ENCODE data around the gene COL18A1.

COL18A1 gene

DNA sequence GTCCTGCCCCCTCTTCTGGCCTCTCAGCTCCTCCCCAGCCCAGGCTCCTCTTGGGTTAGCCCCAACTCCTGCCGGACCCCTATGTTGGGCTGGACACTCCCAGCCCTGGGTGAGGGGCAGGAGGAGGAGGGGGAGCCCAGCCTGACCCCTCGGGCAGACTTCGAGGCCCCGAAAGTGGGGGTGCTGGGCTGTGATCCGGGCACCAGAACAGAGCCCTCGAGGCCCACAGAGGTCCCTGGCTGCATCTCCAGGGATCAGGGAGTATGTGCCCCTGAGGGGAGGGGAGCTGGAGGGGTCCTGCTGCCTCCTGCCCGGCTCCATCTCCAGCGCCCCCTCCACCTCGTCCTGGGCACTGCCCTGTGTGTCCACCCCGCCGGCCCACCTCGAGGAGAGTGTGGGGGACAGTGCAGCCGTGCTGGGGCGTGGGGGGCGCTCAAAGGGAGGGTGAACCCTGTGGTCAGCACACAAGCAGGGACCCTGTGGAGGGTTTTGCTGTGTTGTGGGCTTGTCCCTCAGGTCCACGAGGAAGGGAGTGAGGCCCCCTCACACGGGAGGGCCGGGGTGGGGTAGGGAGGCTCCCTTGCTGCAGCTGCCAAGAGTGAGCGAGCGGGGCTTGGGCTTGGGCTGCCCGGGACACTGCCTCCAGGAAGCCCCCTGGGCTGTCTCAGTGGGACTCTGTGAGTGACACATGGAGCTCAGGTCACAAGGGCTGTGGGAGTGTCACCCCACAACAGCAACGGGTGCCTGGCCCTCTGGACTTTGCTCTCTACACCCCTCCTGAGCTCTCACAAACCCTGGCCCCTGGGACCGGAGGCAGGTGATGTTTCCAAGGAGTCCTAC lies 54.4 kb downstream of the COL18A1 start:
- Histone ChIP-seq H3K27me3 (replicated peaks; ENCODE audit: control insufficient read depth, insufficient read depth, low read length) (no peaks in the 10 kb centered on the region), H3K9ac (ENCODE audit: low read length) (no peak overlapping the region), H3K4me3 (ENCODE audit: low read length) (no peak overlapping the region), H3K4me1 (ENCODE audit: control insufficient read depth, insufficient read depth, low read length) (peaks cover 30% of the 10 kb centered on the region), H3K36me3 (ENCODE audit: control insufficient read depth, insufficient read depth, low read length, severe bottlenecking) (no peaks in the 10 kb centered on the region), H3K9me3 (ENCODE audit: control insufficient read depth, low read length) (peaks cover 12% of the 10 kb centered on the region)
- DNase-seq (ENCODE audit: low read depth): no peak

DNA sequence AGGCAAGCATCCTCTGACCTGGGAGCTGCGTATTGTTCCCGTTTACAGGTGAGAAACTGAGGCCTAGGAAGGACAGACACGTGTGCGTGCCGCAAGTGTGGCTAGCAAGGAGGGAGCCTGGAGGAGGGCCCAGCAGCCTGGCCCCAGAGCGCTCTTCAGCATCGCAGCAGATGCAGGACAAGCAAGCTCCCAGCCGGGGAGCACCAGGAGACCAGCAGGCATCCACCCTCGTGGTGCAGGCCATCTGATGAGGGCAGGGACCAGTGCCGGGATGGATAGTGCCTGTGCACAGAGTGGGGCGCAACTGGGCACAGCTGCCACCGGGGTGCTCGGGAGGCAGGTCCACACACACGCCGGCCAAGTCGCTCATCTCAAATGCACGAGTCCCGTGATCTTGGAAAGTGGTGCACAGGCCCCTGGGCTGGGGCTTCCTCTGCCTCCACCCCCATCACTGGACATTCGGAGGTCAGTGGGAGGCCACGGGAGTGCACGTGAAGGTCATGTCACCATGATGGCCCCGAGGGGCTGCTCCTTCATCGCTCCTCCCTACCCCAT lies 55.1 kb downstream of the COL18A1 start:
- peak overlapping the region; percentile 0 for H3K4me3 ChIP-seq (ENCODE audit: low read length)
- DNase-seq (ENCODE audit: low read depth): no peak
- H3K9ac ChIP-seq (ENCODE audit: low read length): no peak overlapping the region
- peaks cover 12% of the 10 kb centered on the region for H3K9me3 ChIP-seq (ENCODE audit: control insufficient read depth, low read length)
- H3K27me3 ChIP-seq (replicated peaks; ENCODE audit: control insufficient read depth, insufficient read depth, low read length): no peaks in the 10 kb centered on the region
- peaks cover 23% of the 10 kb centered on the region for H3K4me1 ChIP-seq (ENCODE audit: control insufficient read depth, insufficient read depth, low read length)
- H3K36me3 ChIP-seq (ENCODE audit: control insufficient read depth, insufficient read depth, low read length, severe bottlenecking): no peaks in the 10 kb centered on the region

DNA sequence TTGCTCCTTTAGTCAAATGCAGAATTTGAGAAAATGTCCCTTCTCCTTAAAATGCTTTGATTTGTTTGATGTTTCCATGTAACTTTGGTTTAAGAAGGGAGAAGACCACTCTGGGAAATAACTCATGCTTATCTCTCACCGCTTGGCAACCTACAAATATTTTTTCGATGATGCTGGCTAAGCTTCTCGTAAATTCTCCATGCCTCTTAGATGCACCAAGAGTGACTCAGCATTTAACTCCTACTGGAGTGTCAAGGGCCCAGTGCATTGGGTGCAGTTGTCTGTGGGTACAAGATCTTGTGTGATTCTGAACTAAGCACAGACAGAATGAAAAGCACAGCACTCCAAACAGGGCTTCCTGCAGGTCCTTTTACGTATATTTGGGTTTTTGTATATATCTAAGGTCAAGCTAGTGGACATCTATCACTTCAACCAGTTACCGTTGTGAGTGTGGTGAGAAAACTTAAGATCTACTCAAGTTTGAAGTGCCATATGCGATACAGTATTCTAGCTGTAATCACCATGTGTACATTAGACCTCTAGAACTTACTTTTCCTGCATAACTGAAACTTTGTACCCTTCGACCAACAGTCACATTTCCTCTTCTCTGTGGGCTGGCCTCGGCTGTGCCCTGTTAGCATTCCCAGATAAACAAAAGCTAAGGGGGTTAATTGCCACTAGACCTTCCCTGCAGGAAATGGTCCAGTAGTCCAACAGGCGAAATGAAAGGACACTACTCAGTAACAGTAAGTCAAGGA lies 55.8 kb downstream of the COL18A1 start:
- peaks cover 12% of the 10 kb centered on the region for H3K9me3 ChIP-seq (ENCODE audit: control insufficient read depth, low read length)
- no peak overlapping the region for H3K9ac ChIP-seq (ENCODE audit: low read length)
- no peaks in the 10 kb centered on the region for H3K27me3 ChIP-seq (replicated peaks; ENCODE audit: control insufficient read depth, insufficient read depth, low read length)
- H3K4me1 ChIP-seq (ENCODE audit: control insufficient read depth, insufficient read depth, low read length): peaks cover 16% of the 10 kb centered on the region
- peak; percentile 69 for DNase-seq (ENCODE audit: low read depth)
- peak overlapping the region; percentile 0 for H3K4me3 ChIP-seq (ENCODE audit: low read length)
- H3K36me3 ChIP-seq (ENCODE audit: control insufficient read depth, insufficient read depth, low read length, severe bottlenecking): no peaks in the 10 kb centered on the region

DNA sequence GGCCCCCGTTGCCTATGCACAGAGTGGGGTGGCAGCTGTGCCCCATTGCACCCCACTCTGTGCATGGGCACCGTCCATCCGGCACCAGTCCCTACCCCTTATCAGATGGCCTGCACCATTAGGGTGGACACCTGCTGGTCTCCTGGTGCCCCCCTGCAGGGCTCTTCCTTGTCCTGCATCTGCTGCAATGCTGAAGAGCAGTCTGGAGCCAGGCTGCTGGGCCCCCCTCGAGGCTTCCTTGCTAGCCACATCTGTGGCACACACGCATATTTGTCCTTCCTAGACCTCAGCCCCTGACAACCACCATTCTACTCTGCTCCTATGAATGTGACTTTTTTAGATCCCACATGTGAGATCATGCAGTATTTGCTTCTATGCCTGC lies 56.4 kb downstream of the COL18A1 start:
- Histone ChIP-seq H3K36me3 (ENCODE audit: control insufficient read depth, insufficient read depth, low read length, severe bottlenecking) (no peaks in the 10 kb centered on the region), H3K9ac (ENCODE audit: low read length) (no peak overlapping the region), H3K27me3 (replicated peaks; ENCODE audit: control insufficient read depth, insufficient read depth, low read length) (no peaks in the 10 kb centered on the region), H3K4me3 (ENCODE audit: low read length) (no peak overlapping the region), H3K9me3 (ENCODE audit: control insufficient read depth, low read length) (peaks cover 12% of the 10 kb centered on the region), H3K4me1 (ENCODE audit: control insufficient read depth, insufficient read depth, low read length) (peaks cover 11% of the 10 kb centered on the region)
- DNase-seq (ENCODE audit: low read depth): no peak

DNA sequence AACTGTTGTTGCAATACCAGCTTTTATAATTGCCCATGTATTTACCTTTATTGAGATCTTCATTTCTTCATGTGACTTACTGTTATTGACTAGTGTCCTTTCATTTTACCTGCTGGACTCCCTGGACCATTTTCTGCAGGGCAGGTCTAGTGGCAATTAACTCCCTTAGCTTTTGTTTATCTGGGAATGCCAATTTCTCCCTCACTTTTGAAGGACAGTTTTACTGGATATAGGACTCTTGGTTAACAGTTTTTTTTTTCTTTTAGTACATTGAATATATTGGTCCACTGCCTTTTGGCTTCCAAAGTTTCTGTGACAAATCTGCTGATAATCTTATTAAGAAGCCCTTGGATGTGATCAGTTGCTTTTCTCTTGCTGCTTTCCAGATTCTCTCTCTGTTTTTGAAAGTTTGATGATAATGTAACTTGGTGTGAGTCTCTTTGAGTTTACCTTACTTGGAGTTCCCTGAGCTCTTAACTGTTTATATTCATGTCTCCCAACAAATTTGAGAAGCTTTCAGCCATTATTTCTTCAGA lies 56.9 kb downstream of the COL18A1 start:
- Histone ChIP-seq H3K27me3 (replicated peaks; ENCODE audit: control insufficient read depth, insufficient read depth, low read length) (no peaks in the 10 kb centered on the region), H3K4me3 (ENCODE audit: low read length) (no peak overlapping the region)

DNA sequence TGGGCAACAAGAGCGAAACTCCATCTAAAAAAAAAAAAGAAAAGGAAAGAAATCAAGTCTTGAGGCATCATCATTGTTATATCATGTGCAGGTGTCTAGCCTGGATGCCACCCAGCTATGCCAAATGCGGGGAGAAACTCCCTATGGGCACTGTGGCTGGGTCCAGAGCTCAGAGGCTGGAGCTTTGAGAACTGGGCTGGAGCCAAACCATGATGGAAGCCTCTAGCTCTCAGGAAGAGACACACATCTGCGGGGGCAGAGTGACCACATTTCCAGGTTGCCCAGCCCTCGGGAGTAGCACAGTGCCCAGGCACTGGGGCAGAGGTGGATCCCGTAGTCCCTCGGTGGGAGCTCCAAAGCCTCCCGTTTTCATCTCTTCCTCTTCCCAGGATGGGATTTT lies 58.9 kb downstream of the COL18A1 start:
- Histone ChIP-seq H3K4me1 (ENCODE audit: control insufficient read depth, insufficient read depth, low read length) (peaks cover 11% of the 10 kb centered on the region), H3K9ac (ENCODE audit: low read length) (no peak overlapping the region), H3K27me3 (replicated peaks; ENCODE audit: control insufficient read depth, insufficient read depth, low read length) (no peaks in the 10 kb centered on the region), H3K9me3 (ENCODE audit: control insufficient read depth, low read length) (peaks cover 12% of the 10 kb centered on the region), H3K4me3 (ENCODE audit: low read length) (no peak overlapping the region), H3K36me3 (ENCODE audit: control insufficient read depth, insufficient read depth, low read length, severe bottlenecking) (no peaks in the 10 kb centered on the region)
- DNase-seq (ENCODE audit: low read depth): no peak

More for the DNA sequence above, 56.9 kb downstream of the COL18A1 start:
- H3K9ac ChIP-seq (ENCODE audit: low read length): no peak overlapping the region
- no peak for DNase-seq (ENCODE audit: low read depth)
- peaks cover 11% of the 10 kb centered on the region for H3K4me1 ChIP-seq (ENCODE audit: control insufficient read depth, insufficient read depth, low read length)
- no peaks in the 10 kb centered on the region for H3K36me3 ChIP-seq (ENCODE audit: control insufficient read depth, insufficient read depth, low read length, severe bottlenecking)
- peaks cover 12% of the 10 kb centered on the region for H3K9me3 ChIP-seq (ENCODE audit: control insufficient read depth, low read length)

DNA sequence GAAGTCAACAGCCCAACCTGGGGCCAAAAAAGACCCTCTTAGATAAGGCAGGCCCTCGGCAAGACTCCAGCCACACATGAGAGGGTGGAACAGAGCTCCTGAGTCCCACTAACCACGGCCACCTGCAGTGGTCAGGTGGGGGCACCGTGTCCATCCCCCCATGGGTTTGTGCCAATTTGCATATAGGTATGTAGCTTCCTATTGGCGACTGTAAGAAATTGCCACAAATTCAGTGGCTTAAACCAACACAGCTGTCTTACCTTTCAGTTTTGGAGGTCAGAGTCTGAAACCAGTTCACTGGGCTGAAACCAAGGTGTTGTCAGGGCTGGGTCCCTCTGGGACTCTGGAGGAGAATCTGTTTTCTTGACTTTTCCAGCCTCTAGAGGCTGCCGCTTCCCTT lies 59.3 kb downstream of the COL18A1 start:
- Histone ChIP-seq H3K27me3 (replicated peaks; ENCODE audit: control insufficient read depth, insufficient read depth, low read length) (no peaks in the 10 kb centered on the region), H3K9me3 (ENCODE audit: control insufficient read depth, low read length) (peaks cover 12% of the 10 kb centered on the region), H3K9ac (ENCODE audit: low read length) (no peak overlapping the region), H3K4me1 (ENCODE audit: control insufficient read depth, insufficient read depth, low read length) (peaks cover 11% of the 10 kb centered on the region), H3K4me3 (ENCODE audit: low read length) (no peak overlapping the region), H3K36me3 (ENCODE audit: control insufficient read depth, insufficient read depth, low read length, severe bottlenecking) (no peaks in the 10 kb centered on the region)
- no peak for DNase-seq (ENCODE audit: low read depth)

DNA sequence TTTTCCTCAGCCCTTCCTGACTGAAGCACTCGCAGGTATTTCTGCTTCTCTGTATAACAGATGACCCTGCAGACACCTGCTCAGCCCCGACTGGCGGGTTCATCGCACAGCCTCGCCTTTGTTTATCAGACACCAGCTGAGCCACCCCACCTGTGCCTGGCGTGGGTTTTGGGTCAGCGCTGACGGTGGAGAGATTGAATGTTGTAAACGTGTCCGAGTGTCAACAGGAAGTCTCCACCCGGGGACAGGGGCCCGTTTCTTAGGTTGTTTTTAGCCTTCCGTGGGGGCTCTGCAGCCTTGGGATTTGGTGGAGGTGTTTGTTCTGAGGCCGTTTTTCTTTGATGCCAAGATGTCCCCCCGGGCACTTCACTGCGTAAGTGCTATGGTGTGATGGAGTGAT lies 60.1 kb downstream of the COL18A1 start:
- peaks cover 12% of the 10 kb centered on the region for H3K4me1 ChIP-seq (ENCODE audit: control insufficient read depth, insufficient read depth, low read length)
- no peak overlapping the region for H3K4me3 ChIP-seq (ENCODE audit: low read length)
- H3K9me3 ChIP-seq (ENCODE audit: control insufficient read depth, low read length): peaks cover 12% of the 10 kb centered on the region
- no peaks in the 10 kb centered on the region for H3K36me3 ChIP-seq (ENCODE audit: control insufficient read depth, insufficient read depth, low read length, severe bottlenecking)
- DNase-seq (ENCODE audit: low read depth): no peak
- no peak overlapping the region for H3K9ac ChIP-seq (ENCODE audit: low read length)
- no peaks in the 10 kb centered on the region for H3K27me3 ChIP-seq (replicated peaks; ENCODE audit: control insufficient read depth, insufficient read depth, low read length)

DNA sequence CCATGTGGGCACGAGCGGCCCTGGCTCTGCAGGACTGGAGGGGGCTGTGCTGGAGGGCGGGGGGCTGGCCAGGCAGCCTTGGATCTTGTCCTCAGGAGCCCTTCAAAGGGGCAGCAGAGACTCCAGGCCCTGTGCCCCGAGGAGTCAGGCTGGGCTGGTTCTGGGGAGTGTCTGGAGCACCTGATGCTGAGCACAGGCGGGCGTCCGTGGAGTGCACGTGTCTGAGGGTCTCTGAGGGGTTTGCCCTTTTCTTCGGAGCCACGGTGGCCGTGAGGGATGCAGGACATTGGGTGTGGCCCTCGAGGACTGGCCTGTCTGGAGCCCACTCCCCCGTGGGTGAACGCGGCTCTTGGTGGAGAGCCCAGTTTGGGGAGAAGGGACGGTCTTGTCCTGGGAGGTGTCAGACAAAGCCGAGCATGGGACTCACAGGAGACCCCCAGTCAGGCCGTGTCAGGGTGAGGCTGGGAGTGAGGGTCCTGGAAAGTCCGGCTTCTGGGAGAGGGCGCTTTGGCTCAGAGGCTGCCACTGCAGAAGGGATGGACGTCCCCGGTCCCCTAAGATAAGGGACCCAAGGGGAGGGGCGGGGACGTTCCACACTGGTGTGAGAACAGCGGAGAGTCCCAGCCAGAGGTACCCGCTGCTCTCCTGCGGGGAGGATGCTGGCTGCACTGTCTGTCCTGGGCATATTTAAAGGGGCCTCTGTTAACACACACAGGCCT lies 60.8 kb downstream of the COL18A1 start:
- Histone ChIP-seq H3K27me3 (replicated peaks; ENCODE audit: control insufficient read depth, insufficient read depth, low read length) (no peaks in the 10 kb centered on the region), H3K36me3 (ENCODE audit: control insufficient read depth, insufficient read depth, low read length, severe bottlenecking) (no peaks in the 10 kb centered on the region), H3K9me3 (ENCODE audit: control insufficient read depth, low read length) (peaks cover 12% of the 10 kb centered on the region)

DNA sequence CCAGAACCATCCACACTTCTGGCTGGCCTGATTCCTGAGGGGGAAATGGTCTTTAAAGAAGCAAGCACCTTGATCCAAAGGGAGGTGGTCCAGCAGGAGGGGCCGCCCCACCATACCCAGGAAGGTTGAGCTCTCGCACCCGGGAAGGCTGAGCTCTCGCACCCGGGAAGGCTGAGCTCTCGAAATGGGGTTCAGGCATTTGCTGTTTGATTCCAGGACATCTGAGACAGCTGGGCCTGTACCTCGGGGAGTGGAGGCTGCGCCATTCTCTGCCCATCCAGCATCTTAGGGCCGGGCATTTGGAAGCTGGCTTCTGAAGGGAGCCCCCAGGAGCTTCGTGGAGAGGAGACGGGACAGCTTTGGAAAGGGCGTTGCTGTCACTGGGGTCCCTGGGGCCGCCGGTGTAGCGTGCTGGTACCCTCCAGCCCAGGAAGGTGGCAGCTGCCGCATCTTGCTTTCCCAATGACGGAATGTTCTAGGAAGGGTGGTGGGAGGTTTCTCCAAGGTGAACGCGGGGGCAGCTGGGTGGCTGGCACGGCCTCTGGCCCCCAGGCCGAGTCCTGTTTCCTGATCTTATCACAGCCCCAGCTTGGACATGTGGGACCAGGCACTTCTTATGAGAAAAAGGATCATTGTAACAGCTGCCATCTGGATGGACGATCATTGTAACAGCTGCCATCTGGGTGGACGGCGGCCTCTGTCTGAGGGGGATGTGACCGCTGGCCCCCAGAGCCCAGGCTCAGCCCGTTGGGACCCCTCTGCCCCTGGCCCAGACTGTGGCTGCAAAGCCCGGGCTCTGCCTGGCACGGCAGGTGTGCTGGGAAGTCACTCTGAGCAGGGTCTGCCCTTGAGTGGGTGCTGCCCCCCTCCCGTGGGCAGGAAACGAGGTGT lies 61.6 kb downstream of the COL18A1 start:
- Histone ChIP-seq H3K4me3 (ENCODE audit: low read length) (no peak overlapping the region), H3K27me3 (replicated peaks; ENCODE audit: control insufficient read depth, insufficient read depth, low read length) (no peaks in the 10 kb centered on the region), H3K9me3 (ENCODE audit: control insufficient read depth, low read length) (peaks cover 12% of the 10 kb centered on the region), H3K4me1 (ENCODE audit: control insufficient read depth, insufficient read depth, low read length) (peaks cover 16% of the 10 kb centered on the region), H3K9ac (ENCODE audit: low read length) (no peak overlapping the region), H3K36me3 (ENCODE audit: control insufficient read depth, insufficient read depth, low read length, severe bottlenecking) (no peaks in the 10 kb centered on the region)
- DNase-seq (ENCODE audit: low read depth): no peak

More for the DNA sequence above, 60.8 kb downstream of the COL18A1 start:
- H3K9ac ChIP-seq (ENCODE audit: low read length): no peak overlapping the region
- no peak overlapping the region for H3K4me3 ChIP-seq (ENCODE audit: low read length)
- peaks cover 12% of the 10 kb centered on the region for H3K4me1 ChIP-seq (ENCODE audit: control insufficient read depth, insufficient read depth, low read length)
- no peak for DNase-seq (ENCODE audit: low read depth)

Data from adipocyte (in vitro differentiated cells).